Dendritic cell treated with granulocyte-macrophage colony-stimulating factor and Interleukin-4, amounts not matched to agents 40 ng/mL and 50 ng/mL, for 4 days (primary cell): ENCODE measurements around the gene LHB.
A peak's percentile ranks its signal among the peaks of the same experiment; 100 is the strongest.
"Not testable (repeated sequence)": the region's sequence is repeated elsewhere in the genome, so short reads cannot be mapped to it uniquely, and the experiment has no call there.

ENCODE experiments used
- H3K27ac Mint-ChIP-seq: one replicate; pipeline ENCODE4 v1.8.0; 2022; ENCODE audit warnings: mild to moderate bottlenecking, mixed read lengths
- H3K27me3 Mint-ChIP-seq: one replicate; pipeline ENCODE4 v1.8.0; 2022; ENCODE audit warnings: mild to moderate bottlenecking, mixed read lengths
- H3K36me3 Mint-ChIP-seq: one replicate; pipeline ENCODE4 v1.8.0; 2022; ENCODE audit warnings: low read depth, mixed read lengths
- H3K4me1 Mint-ChIP-seq: one replicate; pipeline ENCODE4 v1.8.0; 2022; ENCODE audit warnings: low read depth, mixed read lengths
- H3K4me3 Mint-ChIP-seq: one replicate; pipeline ENCODE4 v1.8.0; 2022; ENCODE audit warnings: mild to moderate bottlenecking, moderate library complexity, mixed read lengths
- H3K9me3 Mint-ChIP-seq: one replicate; pipeline ENCODE4 v1.8.0; 2022; ENCODE audit warnings: mixed read lengths
- intact Hi-C: fragments of 100-400 bp; cut with micrococcal nuclease; formaldehyde crosslinking; loops from one replicate; pipeline ENCODE4 v1.15.0; 2022

LHB gene

GRCh38 chr19:49017041-49017665, at the start of gene LHB:
TSS of gene LHB (minus strand) at chr19:49017091. CDS start at chr19:49017081, 10 bp downstream.
- H3K27ac Mint-ChIP-seq: no peak within 1 kb of the TSS
- intact Hi-C loops: no loop called here

GRCh38 chr19:49065905-49066512, 49.1 kb upstream of the LHB start:
- H3K27ac Mint-ChIP-seq: no peak overlapping the region
- H3K4me1 Mint-ChIP-seq: no peaks in the 10 kb centered on the region
- H3K9me3 Mint-ChIP-seq: no peaks in the 10 kb centered on the region
- H3K36me3 Mint-ChIP-seq: no peaks in the 10 kb centered on the region
- H3K27me3 Mint-ChIP-seq: peaks cover 92% of the 10 kb centered on the region
- H3K4me3 Mint-ChIP-seq: no peak overlapping the region
- intact Hi-C loops: no loop called here

More at GRCh38 chr19:49017041-49017665, at the start of gene LHB:
- Mint-ChIP-seq H3K9me3 (no peaks in the 10 kb centered on the region), H3K4me1 (peaks cover 19% of the 10 kb centered on the region), H3K4me3 (peak within 1 kb of the TSS; percentile 81), H3K27me3 (peaks cover 48% of the 10 kb centered on the region), H3K36me3 (peaks cover 48% of the 10 kb centered on the region)

- H3K27ac Mint-ChIP-seq: no peak within 1 kb of the TSS
- no peaks in the 10 kb centered on the region for H3K9me3 Mint-ChIP-seq
- no peaks in the 10 kb centered on the region for H3K36me3 Mint-ChIP-seq
- H3K4me3 Mint-ChIP-seq: no peak within 1 kb of the TSS
- peaks cover 92% of the 10 kb centered on the region for H3K27me3 Mint-ChIP-seq
- intact Hi-C loops: no loop called here
- no peaks in the 10 kb centered on the region for H3K4me1 Mint-ChIP-seq
Measured at GRCh38 chr19:49064768-49065611, 48.1 kb upstream of the LHB start, which contains the start of gene NTF4. TSS of gene NTF4 (minus strand) at chr19:49064818. CDS start at chr19:49061997, 2,821 bp downstream.

GRCh38 chr19:49064029-49064629, 47.2 kb upstream of the LHB start:
- H3K4me1 Mint-ChIP-seq: no peaks in the 10 kb centered on the region
- H3K36me3 Mint-ChIP-seq: no peaks in the 10 kb centered on the region
- no peak overlapping the region for H3K27ac Mint-ChIP-seq
- intact Hi-C loops: no loop called here
- peaks cover 91% of the 10 kb centered on the region for H3K27me3 Mint-ChIP-seq
- H3K4me3 Mint-ChIP-seq: no peak overlapping the region
- no peaks in the 10 kb centered on the region for H3K9me3 Mint-ChIP-seq

- H3K36me3 Mint-ChIP-seq: no peaks in the 10 kb centered on the region
- intact Hi-C loops: no loop called here
- no peak overlapping the region for H3K4me3 Mint-ChIP-seq
- H3K9me3 Mint-ChIP-seq: no peaks in the 10 kb centered on the region
- no peak overlapping the region for H3K27ac Mint-ChIP-seq
- H3K4me1 Mint-ChIP-seq: peaks cover 19% of the 10 kb centered on the region
- peaks cover 93% of the 10 kb centered on the region for H3K27me3 Mint-ChIP-seq
Measured at GRCh38 chr19:49061445-49061844, 44.6 kb upstream of the LHB start.

GRCh38 chr19:49061000-49061399, 44.1 kb upstream of the LHB start:
- H3K4me3 Mint-ChIP-seq: no peak overlapping the region
- H3K4me1 Mint-ChIP-seq: peaks cover 23% of the 10 kb centered on the region
- H3K9me3 Mint-ChIP-seq: no peaks in the 10 kb centered on the region
- H3K27ac Mint-ChIP-seq: no peak overlapping the region
- intact Hi-C loops: no loop called here
- H3K36me3 Mint-ChIP-seq: no peaks in the 10 kb centered on the region
- peaks cover 93% of the 10 kb centered on the region for H3K27me3 Mint-ChIP-seq

GRCh38 chr19:49059053-49059452, 42.2 kb upstream of the LHB start:
- Mint-ChIP-seq H3K27me3 (peaks cover 92% of the 10 kb centered on the region), H3K4me1 (peaks cover 24% of the 10 kb centered on the region), H3K9me3 (no peaks in the 10 kb centered on the region), H3K27ac (no peak overlapping the region), H3K36me3 (no peaks in the 10 kb centered on the region), H3K4me3 (no peak overlapping the region)
- intact Hi-C loops: no loop called here

- Mint-ChIP-seq H3K4me1 (peaks cover 24% of the 10 kb centered on the region), H3K4me3 (no peak overlapping the region), H3K27ac (no peak overlapping the region), H3K36me3 (no peaks in the 10 kb centered on the region), H3K27me3 (peaks cover 92% of the 10 kb centered on the region), H3K9me3 (no peaks in the 10 kb centered on the region)
- intact Hi-C loops: no loop called here
Measured at GRCh38 chr19:49058562-49058961, 41.7 kb upstream of the LHB start.

- H3K36me3 Mint-ChIP-seq: no peaks in the 10 kb centered on the region
- H3K9me3 Mint-ChIP-seq: no peaks in the 10 kb centered on the region
- H3K4me3 Mint-ChIP-seq: peak within 1 kb of the TSS; percentile 80
- intact Hi-C loops: no loop called here
- H3K27ac Mint-ChIP-seq: no peak within 1 kb of the TSS
- peaks cover 89% of the 10 kb centered on the region for H3K27me3 Mint-ChIP-seq
- H3K4me1 Mint-ChIP-seq: peaks cover 24% of the 10 kb centered on the region
Measured at GRCh38 chr19:49057636-49058234, 40.8 kb upstream of the LHB start, which contains the start of gene CGB7. TSS of gene CGB7 (minus strand) at chr19:49057749. CDS start at chr19:49055375, 2,374 bp downstream.

- intact Hi-C loops, H3K27ac Mint-ChIP-seq, H3K36me3 Mint-ChIP-seq, H3K9me3 Mint-ChIP-seq: not testable (repeated sequence)
- peaks cover 24% of the 10 kb centered on the region for H3K4me1 Mint-ChIP-seq
- H3K27me3 Mint-ChIP-seq: peaks cover 86% of the 10 kb centered on the region
- peak overlapping the region; percentile 80 for H3K4me3 Mint-ChIP-seq
Measured at GRCh38 chr19:49056902-49057596, 40.2 kb upstream of the LHB start.

GRCh38 chr19:49056101-49056901, 39.4 kb upstream of the LHB start:
- H3K4me3 Mint-ChIP-seq: peak overlapping the region; percentile 80
- H3K27me3 Mint-ChIP-seq: peaks cover 78% of the 10 kb centered on the region
- intact Hi-C loops: no loop called here
- H3K4me1 Mint-ChIP-seq: peaks cover 24% of the 10 kb centered on the region
- no peaks in the 10 kb centered on the region for H3K9me3 Mint-ChIP-seq
- H3K27ac Mint-ChIP-seq: no peak overlapping the region
- H3K36me3 Mint-ChIP-seq: no peaks in the 10 kb centered on the region

- intact Hi-C loops, H3K4me3 Mint-ChIP-seq, H3K27ac Mint-ChIP-seq, H3K9me3 Mint-ChIP-seq, H3K36me3 Mint-ChIP-seq, H3K4me1 Mint-ChIP-seq: not testable (repeated sequence)
- H3K27me3 Mint-ChIP-seq: peaks cover 31% of the 10 kb centered on the region
Measured at GRCh38 chr19:49050376-49051033, 33.6 kb upstream of the LHB start.
